ENCODE data around the gene PSMF1. TPM values are rescaled to one million over a fixed set of nuclear protein-coding genes. Genes with fewer than 3 reads are reported as not detected.

Gene PSMF1
- total RNA-seq, 1 donor from 2014 or later = 130 TPM

DNA sequence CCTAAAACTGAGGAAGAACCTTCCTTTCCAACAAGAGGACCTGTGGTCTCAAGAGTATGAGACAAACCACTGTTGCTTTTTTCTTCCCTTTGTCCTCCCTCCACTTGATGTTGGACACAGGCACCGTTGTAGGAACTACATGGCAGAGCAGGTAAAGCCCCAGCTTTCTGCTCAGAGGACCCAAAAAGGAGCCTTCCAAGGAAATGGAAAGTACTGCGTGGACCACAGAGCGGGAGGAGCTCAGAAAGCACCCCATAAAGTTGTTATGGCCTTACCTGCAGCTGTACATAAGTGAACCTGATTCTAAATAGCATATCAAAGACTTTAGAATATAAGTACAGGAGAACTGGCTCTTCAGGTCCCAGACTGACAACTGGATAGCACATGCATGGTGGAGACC is 36.9 kb downstream of the PSMF1 start:
- intact Hi-C loops (cut with micrococcal nuclease) = no loop called here
- DNase-seq (no peak), ATAC-seq (no peak)

DNA sequence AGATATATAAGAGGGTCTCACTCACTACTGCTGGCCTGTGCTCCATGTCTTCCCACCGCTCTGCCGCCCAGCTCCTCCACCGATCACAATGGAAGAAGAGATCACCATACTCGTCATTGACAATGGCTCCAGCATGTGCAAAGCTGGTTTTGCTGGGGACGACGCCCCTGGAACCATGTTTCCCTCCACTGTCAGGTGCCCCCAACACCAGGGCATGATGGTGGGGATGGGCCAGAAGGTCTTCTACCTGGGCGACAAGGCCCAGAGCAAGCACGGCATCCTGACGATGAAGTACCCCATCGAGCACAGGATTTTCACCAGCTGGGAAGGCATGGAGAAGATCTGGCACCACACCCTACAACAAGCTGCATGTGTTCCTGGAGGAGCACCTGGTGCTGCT is 42.1 kb downstream of the PSMF1 start:
- DNase-seq = no peak
- intact Hi-C loops (cut with micrococcal nuclease) = no loop called here
- no peak for ATAC-seq

DNA sequence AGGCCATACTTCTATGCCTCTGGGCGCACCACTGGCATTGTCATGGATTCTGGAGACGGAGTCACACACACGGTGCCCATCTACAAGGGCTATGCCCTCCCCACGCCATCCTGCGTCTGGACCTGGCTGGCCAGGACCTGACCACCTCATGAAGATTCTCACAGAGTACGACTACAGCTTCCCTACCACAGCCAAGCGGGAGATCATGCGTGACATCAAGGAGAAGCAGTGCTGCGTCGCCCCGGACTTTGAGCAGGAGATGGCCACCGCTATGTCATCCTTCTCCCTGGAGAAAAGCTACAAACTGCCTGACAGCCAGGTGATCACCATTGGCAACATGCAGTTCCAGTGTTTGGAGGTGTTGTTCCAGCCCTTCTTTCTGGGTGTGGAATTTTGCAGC is 42.6 kb downstream of the PSMF1 start:
- intact Hi-C loops (cut with micrococcal nuclease) = no loop called here
- ATAC-seq (no peak), DNase-seq (no peak)

DNA sequence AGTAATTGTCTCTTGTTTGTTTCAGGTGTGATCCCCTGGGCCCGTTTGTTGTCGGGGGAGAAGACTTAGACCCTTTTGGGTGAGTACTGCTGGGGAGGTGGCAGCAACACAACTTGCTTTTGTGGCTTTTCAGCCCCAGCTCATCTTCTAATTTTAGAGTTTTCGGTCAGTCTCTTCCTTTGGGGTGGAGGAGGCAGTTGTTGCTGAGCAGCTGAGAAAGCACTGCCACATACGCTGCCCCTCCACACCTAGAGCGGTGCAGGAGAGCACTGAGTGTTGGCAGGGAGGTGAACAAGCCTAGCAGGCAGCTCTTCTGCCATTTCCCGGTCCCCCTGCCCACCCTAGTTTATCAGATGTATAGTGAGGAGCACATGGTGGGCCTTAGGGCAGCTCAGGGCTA is 44.7 kb downstream of the PSMF1 start:
- intact Hi-C loops (cut with micrococcal nuclease) = no loop called here
- DNase-seq = no peak
- ATAC-seq = no peak

DNA sequence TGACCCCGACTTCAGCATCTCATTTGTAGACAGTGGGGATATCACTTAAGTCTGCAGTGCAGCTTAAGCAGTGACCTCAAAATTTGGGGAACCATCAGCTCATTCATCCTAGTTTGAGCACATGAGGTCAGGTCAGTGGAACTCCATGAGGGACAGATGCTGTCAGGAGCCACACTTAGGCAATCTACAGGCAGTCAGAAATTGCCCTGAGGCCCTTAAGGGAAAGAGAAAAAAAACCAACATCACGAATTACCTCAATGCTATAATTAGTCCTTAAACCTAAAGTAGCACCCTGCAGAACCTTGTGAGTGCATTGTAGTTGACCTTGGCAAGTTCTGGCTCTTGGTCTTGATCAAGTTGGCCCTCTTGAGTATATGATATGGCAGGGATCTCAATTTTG is 45.3 kb downstream of the PSMF1 start:
- ATAC-seq (peak; percentile 88), DNase-seq (no peak)
- intact Hi-C loops (cut with micrococcal nuclease) = no loop called here

DNA sequence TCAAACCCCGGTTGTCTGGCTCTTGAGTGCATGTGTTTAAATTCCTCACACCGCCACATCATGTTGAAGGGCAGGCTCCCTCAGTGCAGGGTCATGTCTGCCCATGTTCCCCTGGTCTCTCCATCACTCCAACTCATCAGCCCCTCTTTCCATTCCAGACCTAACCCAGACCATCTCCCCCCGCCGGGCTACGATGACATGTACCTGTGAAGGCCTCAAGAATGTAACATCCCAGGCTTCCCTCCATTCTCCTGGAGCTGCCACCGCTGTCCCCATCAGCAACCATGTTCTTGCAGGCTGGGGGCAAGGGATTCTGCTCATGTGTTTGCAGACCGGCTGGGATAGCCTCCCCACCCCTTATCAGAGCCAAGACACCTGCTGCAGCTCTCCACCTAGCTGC is 46.5 kb downstream of the PSMF1 start:
- intact Hi-C loops (cut with micrococcal nuclease) = no loop called here
- DNase-seq (no peak), ATAC-seq (no peak)

DNA sequence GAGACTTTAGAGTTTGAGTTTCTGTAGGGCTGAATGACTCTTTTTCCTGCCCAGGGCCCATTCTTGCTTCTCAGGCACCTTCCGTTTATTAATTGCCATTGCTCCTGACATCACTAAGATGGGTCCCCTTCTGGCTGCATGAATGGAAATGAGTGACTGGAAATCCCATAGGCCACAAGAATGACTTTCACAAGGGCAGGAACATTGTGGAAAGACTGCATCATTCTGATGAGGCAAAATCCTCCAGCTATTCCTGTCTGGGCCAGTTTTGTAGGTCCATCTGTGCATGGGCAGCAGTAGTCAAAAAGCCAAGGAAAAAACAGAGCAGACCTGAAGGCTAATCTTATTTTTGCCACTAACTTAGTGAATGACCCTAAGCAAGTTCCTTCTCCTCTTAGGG is 47.1 kb downstream of the PSMF1 start:
- intact Hi-C loops (cut with micrococcal nuclease) = no loop called here
- no peak for ATAC-seq
- no peak for DNase-seq

DNA sequence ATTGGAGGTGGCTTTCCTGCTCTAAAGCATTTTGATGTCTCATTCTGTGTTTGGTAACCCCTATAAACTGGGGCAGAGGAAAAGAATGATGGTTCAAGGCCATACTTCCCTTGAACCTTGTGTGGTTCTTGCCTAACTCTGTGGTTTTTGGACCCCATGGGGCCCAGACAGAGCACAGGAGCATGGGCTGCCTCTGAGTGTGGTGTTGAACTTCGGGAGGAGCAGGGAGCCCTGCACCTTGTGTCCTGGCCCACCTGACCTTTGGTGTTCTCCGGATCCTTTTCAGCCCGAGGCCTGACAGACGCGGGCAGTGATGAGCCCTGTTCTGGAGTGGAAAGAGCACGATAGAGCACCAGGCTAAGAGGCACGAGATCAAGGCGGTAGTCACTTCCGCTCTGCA is 47.5 kb downstream of the PSMF1 start:
- ATAC-seq = no peak
- intact Hi-C loops (cut with micrococcal nuclease) = no loop called here
- no peak for DNase-seq

DNA sequence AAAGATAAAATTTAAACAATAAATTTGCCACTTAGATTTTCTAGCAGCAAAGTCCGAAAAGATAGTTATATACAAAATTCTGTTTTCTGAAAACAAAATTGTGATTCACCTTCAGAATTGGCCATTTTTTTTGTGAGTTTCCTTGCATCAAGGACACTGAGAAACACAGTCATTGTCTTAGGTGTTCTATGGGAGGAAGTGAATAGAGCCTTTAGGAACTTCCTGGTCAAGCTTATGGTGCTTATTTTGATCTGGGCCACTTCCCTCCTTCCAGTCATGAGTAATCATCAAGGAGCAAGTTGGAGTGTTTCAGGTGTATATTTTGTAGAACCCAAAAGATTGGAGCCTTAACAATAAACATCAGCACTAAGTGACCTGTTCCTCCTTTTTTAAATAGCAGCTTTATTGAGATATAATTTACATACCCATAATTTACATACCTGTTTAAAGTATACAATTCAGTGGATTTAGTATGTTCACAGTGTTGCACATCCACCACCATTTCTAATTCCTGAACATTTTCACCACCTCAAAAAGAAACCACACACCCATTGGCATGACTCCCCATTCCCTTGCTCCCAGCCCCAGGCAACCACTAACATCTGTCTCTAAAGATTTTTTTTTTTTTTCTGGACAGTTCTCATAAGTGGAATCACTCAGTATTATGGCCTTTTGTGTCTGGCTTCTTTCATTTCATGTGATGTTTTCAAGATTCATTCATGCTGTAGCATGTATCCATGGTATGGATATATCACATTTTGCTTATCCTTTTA is 48.7 kb downstream of the PSMF1 start:
- intact Hi-C loops (cut with micrococcal nuclease) = no loop called here
- ATAC-seq (no peak), DNase-seq (no peak)

DNA sequence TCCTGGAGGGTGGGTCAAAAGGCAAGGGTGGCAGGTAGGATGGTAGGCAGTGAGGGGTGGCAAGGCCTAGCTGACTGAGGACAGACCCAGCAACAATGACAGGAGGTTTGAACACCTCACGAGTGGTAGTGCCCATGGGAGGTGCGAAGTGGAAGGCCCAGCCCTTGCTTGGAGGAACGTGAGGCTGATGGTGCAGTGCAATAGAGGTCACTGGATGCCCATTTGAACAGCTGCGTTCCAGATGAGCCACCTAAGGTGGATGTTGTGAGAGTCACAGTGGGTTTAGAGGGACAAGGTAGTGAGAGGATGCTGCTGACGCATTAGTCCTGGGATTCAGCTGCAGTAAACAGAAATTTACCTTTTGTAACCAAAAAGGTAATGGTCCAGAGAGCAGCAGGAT is 50.8 kb downstream of the PSMF1 start:
- no peak for DNase-seq
- no peak for ATAC-seq
- intact Hi-C loops (cut with micrococcal nuclease) = no loop called here

DNA sequence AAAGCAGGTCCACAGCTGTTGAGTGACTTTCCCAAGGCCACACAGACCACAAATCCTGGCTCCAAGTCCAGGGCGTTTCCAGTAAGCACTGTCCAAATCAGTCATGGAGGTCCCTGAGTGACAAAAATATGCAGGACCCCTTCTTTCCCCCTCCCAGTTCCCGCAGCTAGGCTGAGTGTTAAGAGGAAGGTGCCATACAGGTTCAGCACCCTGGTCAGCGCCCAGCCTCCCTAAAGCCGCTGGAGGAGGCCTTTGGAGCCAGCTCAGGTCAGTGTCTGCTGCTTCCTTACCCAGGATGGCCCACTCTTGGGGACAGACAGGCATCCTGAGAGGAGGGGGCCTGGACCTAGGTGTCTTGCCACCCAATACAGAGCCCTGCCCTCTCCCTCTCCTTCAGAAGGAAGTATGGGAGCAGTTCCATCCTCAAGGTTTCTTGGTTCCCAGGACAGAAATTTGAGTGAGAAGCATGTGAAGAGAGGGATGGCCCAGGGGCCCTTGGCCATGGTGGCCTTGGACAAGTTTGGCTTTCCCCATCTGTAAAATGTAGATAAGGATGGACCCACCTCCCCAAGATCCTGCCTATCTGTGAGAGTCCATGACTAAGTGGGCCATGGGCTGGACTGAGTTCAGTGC is 53.2 kb downstream of the PSMF1 start:
- peak; percentile 58 for DNase-seq
- intact Hi-C loops (cut with micrococcal nuclease) = no loop called here
- ATAC-seq = no peak

DNA sequence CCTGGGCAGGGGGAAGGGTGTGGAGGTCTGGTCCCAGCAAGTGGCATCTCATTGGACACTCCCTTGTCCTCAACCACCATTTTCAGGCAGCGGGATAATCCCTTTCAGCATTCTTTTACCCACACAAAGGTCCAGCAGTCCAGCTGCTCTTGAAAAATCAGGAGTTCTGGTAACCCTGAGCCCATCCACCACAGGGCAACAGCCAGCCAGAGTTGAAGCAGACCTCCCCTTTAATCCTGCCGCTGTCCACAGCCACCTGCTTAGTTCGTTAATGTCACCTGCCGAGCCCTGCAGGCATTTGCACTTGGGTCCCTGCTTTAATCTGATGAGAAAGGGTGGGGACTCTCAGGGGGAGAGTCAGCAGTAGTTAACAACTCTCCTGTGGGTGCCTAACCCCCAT is 55.3 kb downstream of the PSMF1 start:
- ATAC-seq (no peak), DNase-seq (no peak)
- intact Hi-C loops (cut with micrococcal nuclease) = no loop called here

DNA sequence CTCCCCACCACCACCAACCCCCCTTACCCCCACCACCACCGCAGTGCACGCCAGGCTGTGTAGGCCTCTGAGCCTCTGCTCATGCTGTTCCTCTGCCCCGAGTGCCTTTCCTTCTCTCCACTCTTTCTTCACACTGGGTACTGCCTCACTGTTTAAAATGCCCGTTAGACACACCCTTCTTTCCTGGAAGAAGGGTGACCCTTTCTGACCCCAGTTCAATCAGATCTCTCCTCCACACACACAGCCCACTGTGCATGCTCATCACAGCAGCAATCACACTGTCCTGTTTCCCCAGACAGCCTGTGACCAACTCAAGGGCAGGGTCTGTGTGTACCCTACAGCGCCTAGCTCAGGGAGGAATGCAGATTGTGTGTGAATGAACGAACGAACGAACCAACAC is 56.4 kb downstream of the PSMF1 start:
- no peak for ATAC-seq
- intact Hi-C loops (cut with micrococcal nuclease) = no loop called here

DNA sequence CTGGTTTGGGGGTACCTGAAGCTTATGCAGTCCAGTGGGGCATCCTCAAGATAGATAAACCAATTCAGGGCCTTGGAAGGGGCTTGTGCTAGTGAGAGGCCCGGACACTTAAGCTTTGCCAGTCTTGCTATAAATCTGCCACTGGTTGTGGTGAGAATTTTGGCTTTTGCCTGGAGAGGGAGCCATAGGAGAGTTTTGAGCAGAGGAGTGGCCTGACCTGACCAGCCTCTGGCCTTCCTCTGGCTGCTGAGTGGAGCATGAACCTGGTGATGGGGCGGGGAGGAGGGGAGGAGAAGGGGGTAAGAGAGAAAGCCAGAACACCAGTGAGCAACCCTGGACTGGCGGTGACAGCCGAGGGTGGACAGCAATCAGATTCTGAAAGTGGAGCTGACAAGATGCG is 59.3 kb downstream of the PSMF1 start:
- intact Hi-C loops (cut with micrococcal nuclease) = no loop called here
- DNase-seq (no peak), ATAC-seq (no peak)

More for the DNA sequence above, 56.4 kb downstream of the PSMF1 start:
- no peak for DNase-seq

DNA sequence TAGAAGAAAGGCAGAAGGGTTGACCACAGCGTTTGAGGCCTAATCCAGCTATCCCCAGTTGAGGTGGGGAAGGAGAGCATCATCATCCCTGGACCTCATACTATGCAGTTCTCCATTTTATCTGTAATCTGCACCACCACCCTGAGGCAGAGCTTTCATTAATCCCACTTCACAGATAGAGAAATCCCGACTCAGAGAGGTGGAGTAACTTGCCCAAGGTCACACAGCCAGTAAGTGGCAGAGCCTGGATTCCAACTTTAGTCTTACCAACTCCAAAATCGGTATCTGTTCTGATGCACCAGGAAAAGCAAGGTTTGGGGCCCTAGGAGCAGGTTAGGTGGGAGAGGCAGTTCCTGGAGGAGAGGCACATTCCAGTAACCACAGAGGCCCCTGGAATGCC is 59.7 kb downstream of the PSMF1 start:
- DNase-seq (no peak), ATAC-seq (no peak)
- intact Hi-C loops (cut with micrococcal nuclease) = no loop called here

DNA sequence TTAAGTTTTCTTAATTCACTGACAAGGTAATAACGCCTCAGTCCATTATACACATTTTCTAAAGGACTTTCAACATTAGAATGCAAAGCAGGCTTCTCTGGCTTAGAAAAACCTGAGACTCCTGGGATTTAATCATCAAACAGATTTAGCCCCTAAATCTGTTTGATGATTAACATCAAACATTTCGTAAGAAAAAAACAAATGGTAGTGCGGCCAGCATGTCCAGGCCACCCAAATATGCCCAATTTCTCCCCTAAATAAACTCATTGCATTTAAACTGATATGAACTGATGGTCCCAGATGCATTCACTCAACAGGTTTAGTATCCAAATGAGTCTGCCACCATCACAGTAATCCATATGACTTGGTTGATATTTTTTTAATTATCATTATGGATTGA is 60.2 kb downstream of the PSMF1 start:
- DNase-seq (no peak), ATAC-seq (no peak)
- intact Hi-C loops (cut with micrococcal nuclease) = no loop called here

DNA sequence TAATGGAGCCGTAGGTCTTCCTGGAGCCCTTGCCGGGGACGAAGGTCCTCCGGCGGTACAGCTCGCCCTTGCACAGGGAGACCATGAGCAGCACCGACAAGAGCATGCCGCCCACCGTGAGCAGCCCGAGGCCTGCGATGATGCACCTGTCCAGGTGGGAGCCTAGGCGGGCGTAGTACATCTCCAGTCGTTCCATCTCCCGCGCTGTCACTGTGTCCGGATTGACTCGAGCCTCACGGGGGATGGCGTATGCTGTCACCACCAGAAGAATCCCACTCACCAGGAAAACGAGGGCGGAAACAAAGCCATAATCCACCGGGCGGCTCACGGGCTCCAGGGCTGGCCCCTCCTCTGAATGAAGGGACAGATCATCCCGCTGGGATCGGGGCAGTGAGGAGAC is 62.5 kb downstream of the PSMF1 start:
- ATAC-seq (no peak), DNase-seq (no peak)
- intact Hi-C loops (cut with micrococcal nuclease) = no loop called here

DNA sequence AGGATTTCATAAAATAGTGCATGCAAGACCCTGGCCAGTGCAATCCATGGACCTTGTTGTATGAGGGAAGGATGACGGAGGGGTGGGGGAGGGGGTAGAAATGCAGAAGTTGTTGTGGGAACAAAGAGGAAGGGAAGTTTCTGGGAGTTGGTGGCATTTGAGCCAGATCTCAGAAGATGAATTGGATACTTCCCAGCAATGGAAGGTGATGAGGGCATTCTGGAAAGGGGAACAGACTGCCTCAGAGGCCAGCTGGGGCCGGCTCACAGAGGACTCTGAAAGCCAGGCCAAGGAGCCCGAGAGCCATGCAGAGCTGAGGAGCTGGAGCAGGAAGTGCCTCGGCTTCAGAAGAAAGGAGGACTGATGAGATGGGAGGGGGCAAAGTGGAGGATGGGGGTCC is 63.7 kb downstream of the PSMF1 start:
- ATAC-seq = no peak
- intact Hi-C loops (cut with micrococcal nuclease) = no loop called here
- DNase-seq = peak; percentile 47

DNA sequence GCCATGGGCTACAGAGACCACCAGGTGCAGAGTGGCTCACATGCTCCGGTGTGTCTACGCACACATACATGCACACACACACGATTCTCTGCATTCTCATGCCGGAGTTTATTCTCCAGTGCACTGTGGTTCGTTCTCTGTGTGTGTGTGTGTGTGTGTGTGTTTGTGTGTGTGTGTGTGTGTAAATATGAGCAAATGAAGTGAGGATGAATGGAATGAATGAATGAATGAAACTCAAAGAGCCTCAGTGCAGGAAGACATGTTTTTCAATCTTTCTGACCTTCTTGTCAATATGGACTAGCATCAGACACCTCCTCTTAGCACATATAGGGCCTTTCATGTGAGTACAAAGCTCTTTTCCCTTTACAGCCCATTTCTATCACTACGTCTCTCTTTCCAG is 64.8 kb downstream of the PSMF1 start:
- DNase-seq (no peak), ATAC-seq (no peak)
- intact Hi-C loops (cut with micrococcal nuclease) = no loop called here

DNA sequence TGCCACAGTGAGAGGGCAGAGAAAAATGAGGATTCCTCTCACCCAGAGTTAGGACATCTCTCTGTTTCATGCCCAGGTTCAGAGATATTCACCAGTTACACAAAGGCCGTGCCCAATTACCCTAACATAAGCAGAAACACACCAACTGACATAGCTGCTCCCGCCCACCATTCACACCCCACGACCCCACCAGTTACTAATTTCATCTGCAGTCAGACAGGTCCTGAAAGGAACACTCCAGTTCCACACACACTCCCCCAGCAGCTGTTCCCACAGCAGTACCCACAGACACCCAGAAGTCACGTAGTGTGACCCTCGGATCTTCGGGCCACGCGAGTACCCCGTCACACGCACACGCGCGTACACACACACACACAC is 65.8 kb downstream of the PSMF1 start:
- DNase-seq (no peak), ATAC-seq (no peak)
- intact Hi-C loops (cut with micrococcal nuclease) = no loop called here

DNA sequence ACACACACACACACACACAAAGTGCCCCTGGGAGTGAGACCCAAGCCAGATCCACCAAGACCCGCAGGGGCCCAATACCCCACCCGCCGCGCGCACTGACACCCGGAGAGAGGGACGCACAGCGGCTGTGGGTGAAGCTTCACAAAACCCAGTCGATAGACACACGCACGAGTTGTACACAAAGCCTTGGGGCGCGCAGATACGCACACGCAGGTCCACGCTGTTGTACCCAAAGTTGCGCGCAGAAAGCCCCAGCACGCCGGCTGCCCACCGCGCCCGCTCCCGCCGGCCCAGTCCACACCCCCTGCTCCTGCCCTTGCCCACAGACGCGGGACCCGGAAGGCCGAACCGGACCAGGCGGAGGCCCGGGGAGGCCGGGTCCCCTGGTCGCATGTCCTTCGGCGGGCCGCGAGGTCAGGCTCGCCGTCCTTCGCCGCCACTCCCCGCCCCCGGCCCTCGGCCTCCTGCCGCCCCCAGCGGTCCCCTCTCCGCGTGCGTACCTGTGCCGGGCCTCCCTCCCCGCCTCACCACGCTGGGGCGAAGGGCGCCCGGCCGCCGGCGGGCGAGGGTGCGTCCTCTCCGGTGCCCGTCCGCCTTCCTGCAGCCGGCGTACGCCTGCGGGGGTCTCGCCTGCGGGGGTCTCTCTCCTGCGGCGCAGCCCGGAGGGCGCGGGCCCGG is 66.4 kb downstream of the PSMF1 start, which contains the start of gene TMEM74B:
TMEM74B (minus strand) TSS at position 344 of the 678 bp plus-strand sequence. CDS start 1,180 bp downstream, outside the sequence.
- intact Hi-C loops (cut with micrococcal nuclease) = no loop called here
- peak; percentile 40 for DNase-seq
- peak; percentile 24 for ATAC-seq

Measured in left ventricle myocardium superior (tissue), 1 donor.